ENCODE data around the gene VPS37C. TPM values are rescaled to one million over a fixed set of nuclear protein-coding genes. Genes with fewer than 3 reads are reported as not detected.

VPS37C gene
- polyA plus RNA-seq, 1 of the 3 experiments (the other 2 are of a cell fraction) = 15.2 TPM

DNA sequence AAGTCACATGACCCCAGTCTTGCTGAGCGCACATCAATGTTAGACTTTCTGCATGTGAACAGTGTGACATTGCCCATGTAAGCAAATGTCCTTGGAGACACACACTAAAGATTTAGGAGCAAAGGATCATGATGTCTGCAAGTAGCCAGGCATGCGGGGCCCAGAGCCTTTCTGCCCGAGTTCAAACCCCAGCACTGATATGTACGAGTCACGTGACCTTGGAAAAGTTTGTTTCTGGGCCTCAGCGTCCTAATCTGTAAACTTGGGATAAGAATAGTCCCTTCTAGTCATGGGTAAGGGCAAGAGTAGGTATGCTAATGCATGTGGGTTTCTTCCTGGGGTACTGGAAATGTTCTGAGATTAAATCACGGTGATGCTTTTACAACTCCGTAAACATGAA is 25.3 kb upstream of the VPS37C start:
- H3K27me3 ChIP-seq (ENCODE audit: insufficient read depth) = no peaks in the 10 kb centered on the region; the same call in 1 of the 2 replicates
- TF ChIP-seq USF1 (IDR thresholded peaks at IDR 0.05; ENCODE audit: borderline replicate concordance, low read depth) = peak; percentile 25; the same call in 1 of the 2 replicates
- no peak for TF ChIP-seq FOXJ3 (CRISPR knock-in tag; IDR thresholded peaks at IDR 0.05)
- no peak for DNase-seq
- ChIA-PET POLR2A (no interaction called here), CTCF (interaction anchor here (0.6 to 6.9 kb wide), 25 partner anchors 10 to 395 kb away, joined by 3 to 61 read pairs (median 7); partner anchors contain the start of gene VPS37C)
- no peak overlapping the region for H3K27ac ChIP-seq (ENCODE audit: low read depth in 2 of 2, low read length in 1 of 2)
- no peak overlapping the region for H3K9ac ChIP-seq
- no peak overlapping the region for H2AFZ ChIP-seq (ENCODE audit: low read depth)
- H3K36me3 ChIP-seq (replicated peaks in 1 of 2; ENCODE audit: control insufficient read depth in 1 of 2, insufficient read depth in 2 of 2, low read length in 1 of 2) = no peaks in the 10 kb centered on the region
- H3K9me3 ChIP-seq = no peaks in the 10 kb centered on the region
- no peaks in the 10 kb centered on the region for H3K4me1 ChIP-seq (ENCODE audit: control insufficient read depth in 1 of 2, insufficient read depth in 2 of 2, low read depth in 1 of 2, low read length in 1 of 2)
- H4K20me1 ChIP-seq (ENCODE audit: insufficient read depth) = no peaks in the 10 kb centered on the region
- 68% methylated on average over 7 of the region's 8 CpGs for WGBS (ENCODE audit: low lambda C conversion rate)
- H3F3A ChIP-seq (replicated peaks; ENCODE audit: insufficient read depth) = no peaks in the 10 kb centered on the region
- no peaks in the 10 kb centered on the region for H3K79me2 ChIP-seq (ENCODE audit: insufficient read depth)
- H3K4me3 ChIP-seq (ENCODE audit: low read depth in 2 of 2, low read length in 1 of 2) = no peak overlapping the region
- H3K9me2 ChIP-seq = no peaks in the 10 kb centered on the region
- H3K4me2 ChIP-seq = no peak overlapping the region

- no peaks in the 10 kb centered on the region for H4K20me1 ChIP-seq (ENCODE audit: insufficient read depth)
- WGBS (ENCODE audit: low lambda C conversion rate) = 62% methylated on average over 4 of the region's 4 CpGs
- CTCF ChIA-PET = interaction anchor here (1.4 to 6.9 kb wide), 3 partner anchors 11 to 68 kb away, joined by 3 to 61 read pairs (median 4); no protein-coding TSS in a partner anchor
- POLR2A ChIA-PET = no interaction called here
- no peaks in the 10 kb centered on the region for H3K9me2 ChIP-seq
- H3K4me1 ChIP-seq (ENCODE audit: control insufficient read depth in 1 of 2, insufficient read depth in 2 of 2, low read depth in 1 of 2, low read length in 1 of 2) = no peaks in the 10 kb centered on the region
- no peak overlapping the region for H3K4me3 ChIP-seq (ENCODE audit: low read depth in 2 of 2, low read length in 1 of 2)
- no peak overlapping the region for H3K4me2 ChIP-seq
- H2AFZ ChIP-seq (ENCODE audit: low read depth) = no peak overlapping the region
- no peak overlapping the region for H3K9ac ChIP-seq
- H3K27ac ChIP-seq (ENCODE audit: low read depth in 2 of 2, low read length in 1 of 2) = no peak overlapping the region
- peaks cover 5% of the 10 kb centered on the region; the same call in 1 of the 2 replicates for H3K27me3 ChIP-seq (ENCODE audit: insufficient read depth)
- DNase-seq = no peak
- TF ChIP-seq JUND (IDR thresholded peaks at IDR 0.05) = no peak
- no peak for TF ChIP-seq FOSL2 (IDR thresholded peaks at IDR 0.05; ENCODE audit: borderline replicate concordance, low read depth)
- no peak for TF ChIP-seq CHD2 (IDR thresholded peaks at IDR 0.05; ENCODE audit: low read length, partially characterized antibody)
- TF ChIP-seq TAF1 (IDR thresholded peaks at IDR 0.05; ENCODE audit: borderline replicate concordance, low read depth, low read length) = no peak
- no peak for TF ChIP-seq YY1 (IDR thresholded peaks at IDR 0.05; ENCODE audit: low read depth)
- no peak for TF ChIP-seq TEAD4 (IDR thresholded peaks at IDR 0.05; ENCODE audit: borderline replicate concordance, insufficient read depth)
- TF ChIP-seq RFX5 (IDR thresholded peaks at IDR 0.05; ENCODE audit: low read length) = no peak
- TF ChIP-seq, protein P1, sequence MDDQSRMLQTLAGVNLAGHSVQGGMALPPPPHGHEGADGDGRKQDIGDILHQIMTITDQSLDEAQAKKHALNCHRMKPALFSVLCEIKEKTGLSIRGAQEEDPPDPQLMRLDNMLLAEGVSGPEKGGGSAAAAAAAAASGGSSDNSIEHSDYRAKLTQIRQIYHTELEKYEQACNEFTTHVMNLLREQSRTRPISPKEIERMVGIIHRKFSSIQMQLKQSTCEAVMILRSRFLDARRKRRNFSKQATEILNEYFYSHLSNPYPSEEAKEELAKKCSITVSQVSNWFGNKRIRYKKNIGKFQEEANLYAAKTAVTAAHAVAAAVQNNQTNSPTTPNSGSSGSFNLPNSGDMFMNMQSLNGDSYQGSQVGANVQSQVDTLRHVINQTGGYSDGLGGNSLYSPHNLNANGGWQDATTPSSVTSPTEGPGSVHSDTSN (IDR thresholded peaks at IDR 0.05) = no peak
- TF ChIP-seq MEF2A (IDR thresholded peaks at IDR 0.05; ENCODE audit: borderline replicate concordance, low read depth) = no peak
- TF ChIP-seq NRF1 (IDR thresholded peaks at IDR 0.05; ENCODE audit: low read depth, low read length) = no peak
- no peaks in the 10 kb centered on the region for H3K36me3 ChIP-seq (replicated peaks in 1 of 2; ENCODE audit: control insufficient read depth in 1 of 2, insufficient read depth in 2 of 2, low read length in 1 of 2)
- no peaks in the 10 kb centered on the region for H3K9me3 ChIP-seq
- no peaks in the 10 kb centered on the region for H3F3A ChIP-seq (replicated peaks; ENCODE audit: insufficient read depth)
- H3K79me2 ChIP-seq (ENCODE audit: insufficient read depth) = no peaks in the 10 kb centered on the region
Measured at GRCh38 chr11:61183645-61184044, 22.4 kb upstream of the VPS37C start.
